ENCODE results near the gene SPEG. TPM values are rescaled to one million over a fixed set of nuclear protein-coding genes. Genes with fewer than 3 reads are reported as not detected.

SPEG gene
- total and polyA plus RNA-seq, 2 of the 13 experiments (the other 11 are each of a cell fraction or from before 2014, with no cell fraction given) = 0.18 to 0.24 TPM

- TF ChIP-seq, protein P1, sequence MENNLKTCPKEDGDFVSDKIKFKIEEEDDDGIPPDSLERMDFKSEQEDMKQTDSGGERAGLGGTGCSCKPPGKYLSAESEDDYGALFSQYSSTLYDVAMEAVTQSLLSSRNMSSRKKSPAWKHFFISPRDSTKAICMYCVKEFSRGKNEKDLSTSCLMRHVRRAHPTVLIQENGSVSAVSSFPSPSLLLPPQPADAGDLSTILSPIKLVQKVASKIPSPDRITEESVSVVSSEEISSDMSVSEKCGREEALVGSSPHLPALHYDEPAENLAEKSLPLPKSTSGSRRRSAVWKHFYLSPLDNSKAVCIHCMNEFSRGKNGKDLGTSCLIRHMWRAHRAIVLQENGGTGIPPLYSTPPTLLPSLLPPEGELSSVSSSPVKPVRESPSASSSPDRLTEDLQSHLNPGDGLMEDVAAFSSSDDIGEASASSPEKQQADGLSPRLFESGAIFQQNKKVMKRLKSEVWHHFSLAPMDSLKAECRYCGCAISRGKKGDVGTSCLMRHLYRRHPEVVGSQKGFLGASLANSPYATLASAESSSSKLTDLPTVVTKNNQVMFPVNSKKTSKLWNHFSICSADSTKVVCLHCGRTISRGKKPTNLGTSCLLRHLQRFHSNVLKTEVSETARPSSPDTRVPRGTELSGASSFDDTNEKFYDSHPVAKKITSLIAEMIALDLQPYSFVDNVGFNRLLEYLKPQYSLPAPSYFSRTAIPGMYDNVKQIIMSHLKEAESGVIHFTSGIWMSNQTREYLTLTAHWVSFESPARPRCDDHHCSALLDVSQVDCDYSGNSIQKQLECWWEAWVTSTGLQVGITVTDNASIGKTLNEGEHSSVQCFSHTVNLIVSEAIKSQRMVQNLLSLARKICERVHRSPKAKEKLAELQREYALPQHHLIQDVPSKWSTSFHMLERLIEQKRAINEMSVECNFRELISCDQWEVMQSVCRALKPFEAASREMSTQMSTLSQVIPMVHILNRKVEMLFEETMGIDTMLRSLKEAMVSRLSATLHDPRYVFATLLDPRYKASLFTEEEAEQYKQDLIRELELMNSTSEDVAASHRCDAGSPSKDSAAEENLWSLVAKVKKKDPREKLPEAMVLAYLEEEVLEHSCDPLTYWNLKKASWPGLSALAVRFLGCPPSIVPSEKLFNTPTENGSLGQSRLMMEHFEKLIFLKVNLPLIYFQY (CRISPR knock-in tag; IDR thresholded peaks at IDR 0.05; ENCODE audit: borderline replicate concordance) = no peak
- TF ChIP-seq FOXO4 (CRISPR knock-in tag; conservative IDR thresholded peaks at IDR 0.05) = no peak
- TF ChIP-seq U2AF1 (optimal IDR thresholded peaks at IDR 0.05; ENCODE audit: low read depth, low read length) = no peak
- TF ChIP-seq ZNF230 (CRISPR knock-in tag; IDR thresholded peaks at IDR 0.05) = no peak
- TF ChIP-seq RFX5 (IDR thresholded peaks at IDR 0.05; ENCODE audit: low read depth, low read length) = no peak
- TF ChIP-seq TOPORS (CRISPR knock-in tag; IDR thresholded peaks at IDR 0.05) = no peak
- TF ChIP-seq RBFOX2 (IDR thresholded peaks at IDR 0.05; ENCODE audit: low read depth, low read length) = no peak
- no peak for TF ChIP-seq ZFP36L1 (CRISPR knock-in tag; IDR thresholded peaks at IDR 0.05)
- peak; percentile 55; the same call in 1 of the 2 replicates for TF ChIP-seq NFKB2 (CRISPR knock-in tag; IDR thresholded peaks at IDR 0.05; ENCODE audit: borderline replicate concordance)
- TF ChIP-seq ZFP82 (CRISPR knock-in tag; IDR thresholded peaks at IDR 0.05; ENCODE audit: borderline replicate concordance) = no peak
- TF ChIP-seq PAWR (CRISPR knock-in tag; IDR thresholded peaks at IDR 0.05; ENCODE audit: borderline replicate concordance) = no peak
- TF ChIP-seq, protein P2, sequence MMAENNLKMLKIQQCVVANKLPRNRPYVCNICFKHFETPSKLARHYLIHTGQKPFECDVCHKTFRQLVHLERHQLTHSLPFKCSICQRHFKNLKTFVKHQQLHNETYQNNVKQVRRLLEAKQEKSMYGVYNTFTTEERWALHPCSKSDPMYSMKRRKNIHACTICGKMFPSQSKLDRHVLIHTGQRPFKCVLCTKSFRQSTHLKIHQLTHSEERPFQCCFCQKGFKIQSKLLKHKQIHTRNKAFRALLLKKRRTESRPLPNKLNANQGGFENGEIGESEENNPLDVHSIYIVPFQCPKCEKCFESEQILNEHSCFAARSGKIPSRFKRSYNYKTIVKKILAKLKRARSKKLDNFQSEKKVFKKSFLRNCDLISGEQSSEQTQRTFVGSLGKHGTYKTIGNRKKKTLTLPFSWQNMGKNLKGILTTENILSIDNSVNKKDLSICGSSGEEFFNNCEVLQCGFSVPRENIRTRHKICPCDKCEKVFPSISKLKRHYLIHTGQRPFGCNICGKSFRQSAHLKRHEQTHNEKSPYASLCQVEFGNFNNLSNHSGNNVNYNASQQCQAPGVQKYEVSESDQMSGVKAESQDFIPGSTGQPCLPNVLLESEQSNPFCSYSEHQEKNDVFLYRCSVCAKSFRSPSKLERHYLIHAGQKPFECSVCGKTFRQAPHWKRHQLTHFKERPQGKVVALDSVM (CRISPR knock-in tag; IDR thresholded peaks at IDR 0.05) = no peak
- TF ChIP-seq PLRG1 (conservative IDR thresholded peaks at IDR 0.05) = no peak
- no peak for TF ChIP-seq GMEB1 (CRISPR knock-in tag; IDR thresholded peaks at IDR 0.05; ENCODE audit: borderline replicate concordance)
- no peak for TF ChIP-seq ZNF564 (CRISPR knock-in tag; IDR thresholded peaks at IDR 0.05)
- no peak; the same call in 1 of the 2 replicates for TF ChIP-seq ZNF30 (CRISPR knock-in tag; IDR thresholded peaks at IDR 0.05)
- TF ChIP-seq BATF2 (CRISPR knock-in tag; IDR thresholded peaks at IDR 0.05) = peak; percentile 46; the same call in 1 of the 2 replicates
- no peak for TF ChIP-seq SRSF4 (IDR thresholded peaks at IDR 0.05; ENCODE audit: low read depth, low read length, poor library complexity, severe bottlenecking)
Observed at GRCh38 chr2:219509780-219510511, 75.3 kb downstream of the SPEG start (continued).
